ENCODE results near the gene GULP1. TPM values are rescaled to one million over a fixed set of nuclear protein-coding genes. Genes with fewer than 3 reads are reported as not detected.
A peak's percentile ranks its signal among the peaks of the same experiment; 100 is the strongest.

GULP1 gene
- total RNA-seq, 1 donor from 2014 or later, result 39.1 TPM

DNA sequence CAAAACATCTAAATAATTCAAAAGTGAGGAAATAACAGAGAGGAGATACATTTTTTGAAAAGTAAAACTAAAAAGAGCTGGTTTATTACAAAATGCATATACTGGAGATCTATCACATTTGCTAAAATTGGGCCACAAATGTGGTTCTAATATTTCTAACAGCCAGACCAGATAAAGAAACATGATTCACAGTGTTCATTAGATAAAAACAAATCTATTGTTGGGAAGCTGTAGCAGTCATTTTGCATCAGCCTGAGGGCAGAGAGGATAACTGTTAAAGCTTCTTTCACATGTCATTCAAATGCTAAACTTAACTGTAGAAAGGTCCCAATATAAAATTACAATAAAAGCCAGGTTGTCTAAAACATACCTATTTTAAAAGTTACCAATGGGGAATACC, 148.3 kb downstream of the GULP1 start:
- Mint-ChIP-seq H3K36me3 (ENCODE audit: low read depth) (peaks cover 3% of the 10 kb centered on the region), H3K4me3 (no peak overlapping the region), H3K4me1 (peaks cover 22% of the 10 kb centered on the region), H3K9me3 (peaks cover 3% of the 10 kb centered on the region), H3K27ac (ENCODE audit: unreplicated experiment) (peak overlapping the region; percentile 61), H3K27me3 (ENCODE audit: low read depth) (no peaks in the 10 kb centered on the region)
- DNase-seq (ENCODE audit: low read depth, low spot score), result no peak
- TF ChIP-seq, protein P1, sequence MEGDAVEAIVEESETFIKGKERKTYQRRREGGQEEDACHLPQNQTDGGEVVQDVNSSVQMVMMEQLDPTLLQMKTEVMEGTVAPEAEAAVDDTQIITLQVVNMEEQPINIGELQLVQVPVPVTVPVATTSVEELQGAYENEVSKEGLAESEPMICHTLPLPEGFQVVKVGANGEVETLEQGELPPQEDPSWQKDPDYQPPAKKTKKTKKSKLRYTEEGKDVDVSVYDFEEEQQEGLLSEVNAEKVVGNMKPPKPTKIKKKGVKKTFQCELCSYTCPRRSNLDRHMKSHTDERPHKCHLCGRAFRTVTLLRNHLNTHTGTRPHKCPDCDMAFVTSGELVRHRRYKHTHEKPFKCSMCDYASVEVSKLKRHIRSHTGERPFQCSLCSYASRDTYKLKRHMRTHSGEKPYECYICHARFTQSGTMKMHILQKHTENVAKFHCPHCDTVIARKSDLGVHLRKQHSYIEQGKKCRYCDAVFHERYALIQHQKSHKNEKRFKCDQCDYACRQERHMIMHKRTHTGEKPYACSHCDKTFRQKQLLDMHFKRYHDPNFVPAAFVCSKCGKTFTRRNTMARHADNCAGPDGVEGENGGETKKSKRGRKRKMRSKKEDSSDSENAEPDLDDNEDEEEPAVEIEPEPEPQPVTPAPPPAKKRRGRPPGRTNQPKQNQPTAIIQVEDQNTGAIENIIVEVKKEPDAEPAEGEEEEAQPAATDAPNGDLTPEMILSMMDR (conservative IDR thresholded peaks at IDR 0.05), result no peak

DNA sequence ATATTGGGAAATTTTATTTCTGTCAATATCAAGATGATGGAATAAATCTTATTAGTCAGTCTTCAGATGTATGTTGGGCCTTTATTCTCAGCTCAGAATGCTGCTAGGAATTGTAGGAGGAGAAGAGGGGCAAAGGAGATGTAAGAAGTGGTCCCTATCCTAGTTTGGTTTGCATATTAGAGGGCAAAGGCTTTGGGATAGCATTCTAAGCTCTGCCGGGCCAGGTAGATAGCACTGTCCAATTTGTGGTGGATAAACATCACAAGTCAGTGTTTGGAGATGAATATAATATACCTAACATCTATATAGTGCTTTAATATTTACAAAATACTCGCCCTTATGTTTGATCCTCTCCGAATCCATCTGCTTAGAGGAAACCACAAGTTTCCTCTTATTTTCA, 149.2 kb downstream of the GULP1 start:
- no peak for DNase-seq (ENCODE audit: low read depth, low spot score)
- Mint-ChIP-seq H3K4me1 (peaks cover 13% of the 10 kb centered on the region), H3K4me3 (no peak overlapping the region), H3K9me3 (peaks cover 3% of the 10 kb centered on the region), H3K36me3 (ENCODE audit: low read depth) (peaks cover 3% of the 10 kb centered on the region), H3K27me3 (ENCODE audit: low read depth) (no peaks in the 10 kb centered on the region), H3K27ac (ENCODE audit: unreplicated experiment) (no peak overlapping the region)
- TF ChIP-seq, protein P1 (conservative IDR thresholded peaks at IDR 0.05), result no peak

DNA sequence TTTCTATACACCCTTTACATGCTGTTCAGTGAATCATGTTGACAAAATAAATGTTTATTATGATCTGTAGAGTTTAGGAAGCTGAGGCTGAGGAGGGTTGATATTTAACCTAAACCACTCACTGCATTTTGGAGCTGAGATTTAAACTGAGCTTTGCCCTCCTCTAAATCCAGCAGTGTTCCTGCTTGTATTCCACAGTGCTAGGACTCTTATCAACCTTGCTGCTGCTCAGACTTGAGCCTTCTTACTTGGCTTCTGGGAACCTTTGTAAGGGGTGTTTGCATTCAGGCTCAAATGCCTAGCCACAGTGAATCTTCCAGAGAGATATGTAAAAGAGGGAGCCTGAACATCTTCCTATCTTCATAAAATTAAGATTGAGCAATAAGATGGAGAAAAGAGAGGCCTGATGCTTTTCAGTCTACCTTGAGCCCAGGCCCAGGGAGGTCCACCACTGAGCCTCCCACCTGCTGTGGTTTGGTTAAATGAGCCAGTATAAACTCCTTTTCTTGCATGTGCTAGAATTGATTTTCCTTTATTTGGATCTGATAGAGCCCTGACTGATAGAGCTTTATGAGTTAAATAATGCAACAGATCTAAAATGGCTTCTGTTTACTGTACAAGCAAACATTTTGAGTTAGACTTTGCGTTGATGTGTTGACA, 149.7 kb downstream of the GULP1 start:
- H3K27ac Mint-ChIP-seq (ENCODE audit: unreplicated experiment), result no peak overlapping the region

DNA sequence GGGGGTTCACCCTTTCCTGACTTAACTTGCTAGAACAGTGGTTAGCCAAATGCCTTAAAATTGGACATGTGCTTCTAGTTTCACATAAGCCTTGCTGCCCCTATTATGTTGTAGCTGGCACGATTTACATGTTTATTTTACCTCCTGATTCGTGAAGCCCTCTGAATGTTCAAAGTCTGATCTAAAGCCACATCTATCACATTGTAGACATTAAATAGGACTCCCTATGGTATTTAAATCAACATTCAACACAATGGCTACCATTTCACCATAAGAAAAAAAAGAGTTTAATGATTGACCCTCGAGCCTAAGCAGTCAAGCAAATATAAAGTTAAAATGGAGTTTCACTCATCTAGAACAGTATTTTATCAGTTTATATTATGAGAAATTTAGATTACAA, 151.5 kb downstream of the GULP1 start:
- Mint-ChIP-seq H3K27me3 (ENCODE audit: low read depth) (no peaks in the 10 kb centered on the region), H3K27ac (ENCODE audit: unreplicated experiment) (no peak overlapping the region), H3K4me3 (no peak overlapping the region), H3K9me3 (no peaks in the 10 kb centered on the region), H3K4me1 (peaks cover 10% of the 10 kb centered on the region), H3K36me3 (ENCODE audit: low read depth) (peaks cover 6% of the 10 kb centered on the region)
- TF ChIP-seq, protein P1 (conservative IDR thresholded peaks at IDR 0.05), result no peak
- no peak for DNase-seq (ENCODE audit: low read depth, low spot score)

More for the DNA sequence above, 149.7 kb downstream of the GULP1 start:
- no peak for DNase-seq (ENCODE audit: low read depth, low spot score)
- H3K4me1 Mint-ChIP-seq, result peaks cover 10% of the 10 kb centered on the region
- H3K9me3 Mint-ChIP-seq, result peaks cover 3% of the 10 kb centered on the region
- H3K27me3 Mint-ChIP-seq (ENCODE audit: low read depth), result no peaks in the 10 kb centered on the region
- TF ChIP-seq, protein P1 (conservative IDR thresholded peaks at IDR 0.05), result no peak
- H3K36me3 Mint-ChIP-seq (ENCODE audit: low read depth), result peaks cover 3% of the 10 kb centered on the region
- no peak overlapping the region for H3K4me3 Mint-ChIP-seq

DNA sequence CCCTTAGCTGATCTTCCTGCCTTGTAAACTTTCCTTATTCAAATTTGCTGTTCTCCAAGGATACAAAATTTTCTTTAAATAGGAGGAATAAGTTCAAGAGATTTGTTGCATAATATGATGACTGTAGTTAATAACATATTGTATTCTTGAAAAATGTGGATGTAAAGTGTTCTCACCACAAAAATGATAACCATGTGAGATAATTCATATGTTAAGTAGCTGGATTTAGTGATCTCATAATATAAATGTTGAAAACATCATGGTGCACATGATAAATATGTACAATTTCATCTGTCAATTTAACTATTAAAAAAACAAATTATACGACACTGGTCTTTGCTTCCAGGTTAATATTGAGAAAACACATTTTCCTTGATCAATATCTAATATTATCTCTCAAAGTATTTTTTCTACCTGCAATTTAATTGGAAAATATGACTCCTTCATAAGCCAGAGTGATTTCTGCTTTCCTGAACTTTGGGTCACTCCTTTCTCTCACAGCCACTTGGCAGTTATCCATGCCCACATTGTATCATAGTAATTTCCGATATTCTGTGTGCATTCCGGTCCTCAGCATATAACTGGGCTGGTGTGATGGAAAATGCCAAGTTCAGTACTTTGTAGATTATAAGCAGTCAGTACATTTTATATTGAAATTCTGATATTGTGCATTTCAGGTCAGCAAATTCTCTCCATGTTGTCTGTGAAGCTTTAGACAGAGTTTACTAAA, 152.6 kb downstream of the GULP1 start:
- Mint-ChIP-seq H3K4me3 (no peak overlapping the region), H3K9me3 (peaks cover 4% of the 10 kb centered on the region), H3K27me3 (ENCODE audit: low read depth) (no peaks in the 10 kb centered on the region), H3K4me1 (peaks cover 10% of the 10 kb centered on the region), H3K27ac (ENCODE audit: unreplicated experiment) (no peak overlapping the region), H3K36me3 (ENCODE audit: low read depth) (peaks cover 6% of the 10 kb centered on the region)
- TF ChIP-seq, protein P1 (conservative IDR thresholded peaks at IDR 0.05), result no peak
- DNase-seq (ENCODE audit: low read depth, low spot score), result no peak

Measured in neural crest cell (in vitro differentiated cells).